Stimulated activated CD8-positive, alpha-beta memory T cell treated with anti-CD3 and anti-CD28 coated beads, Interleukin-4, amount 100 ng/mL, for 1 hour (primary cell): ENCODE data around the gene TEF.

Experiments used
- DNase-seq, 2 donors: peaks; one replicate each; pipeline ENCODE4 v3.0.0-alpha.2; 2020; ENCODE audit warnings: low read depth in 2 of 2, low spot score in 1 of 2

TEF gene

GRCh38 chr22:41381329-41382097, at the start of gene TEF:
Gene TEF, plus strand, starts transcription at chr22:41381942. Its CDS starts 103 bp downstream, at chr22:41382045.
- DNase-seq = peak; percentile 88 to 94

- DNase-seq = no peak
Observed at GRCh38 chr22:41332217-41332939, 49.4 kb upstream of the TEF start.

- DNase-seq = no peak
Observed at GRCh38 chr22:41333806-41334205, 47.9 kb upstream of the TEF start.

GRCh38 chr22:41334215-41334614, 47.5 kb upstream of the TEF start:
- no peak for DNase-seq

GRCh38 chr22:41334951-41335635, 46.6 kb upstream of the TEF start:
- DNase-seq = no peak

GRCh38 chr22:41338614-41339212, 43.0 kb upstream of the TEF start:
- DNase-seq = no peak

GRCh38 chr22:41339823-41340222, 41.9 kb upstream of the TEF start:
- DNase-seq = no peak

- no peak for DNase-seq
Observed at GRCh38 chr22:41340357-41340756, 41.4 kb upstream of the TEF start.

GRCh38 chr22:41341012-41341411, 40.7 kb upstream of the TEF start:
- no peak for DNase-seq

GRCh38 chr22:41341990-41342389, 39.8 kb upstream of the TEF start:
- DNase-seq = no peak

GRCh38 chr22:41343300-41343699, 38.4 kb upstream of the TEF start:
- DNase-seq = no peak

GRCh38 chr22:41343717-41344116, 38.0 kb upstream of the TEF start:
- no peak for DNase-seq

GRCh38 chr22:41344189-41344788, 37.5 kb upstream of the TEF start:
- DNase-seq = no peak

GRCh38 chr22:41345807-41346335, 35.9 kb upstream of the TEF start:
- DNase-seq = no peak

GRCh38 chr22:41347066-41347859, 34.5 kb upstream of the TEF start:
- DNase-seq = no peak

- DNase-seq = no peak
Observed at GRCh38 chr22:41348964-41349484, 32.7 kb upstream of the TEF start.

GRCh38 chr22:41350087-41350486, 31.7 kb upstream of the TEF start:
- no peak for DNase-seq

GRCh38 chr22:41351011-41351410, 30.7 kb upstream of the TEF start:
- DNase-seq = no peak

- DNase-seq = no peak
Observed at GRCh38 chr22:41352058-41352457, 29.7 kb upstream of the TEF start.
